Endodermal cell (in vitro differentiated cells): ENCODE data around the gene CEP170B. TPM values are rescaled to one million over a fixed set of nuclear protein-coding genes. Genes with fewer than 3 reads are reported as not detected.

Experiments used
- DNase-seq: peaks from one replicate; pipeline ENCODE4 v3.0.0-alpha.2; 2017
- H3K27ac ChIP-seq: 2 replicates; pipeline ENCODE4 v1.5.1; 2013; ENCODE audit warnings: mild to moderate bottlenecking, low read depth, low read length, moderate library complexity
- H3K27me3 ChIP-seq: 2 replicates; pipeline ENCODE4 v1.6.1; 2013; ENCODE audit warnings: mild to moderate bottlenecking, low read length, moderate library complexity; ENCODE audit not compliant: insufficient read depth, control insufficient read depth, poor library complexity, severe bottlenecking
- H3K36me3 ChIP-seq: 2 replicates; pipeline ENCODE4 v1.7.0; 2013; ENCODE audit warnings: mild to moderate bottlenecking, low read length, moderate library complexity; ENCODE audit not compliant: control insufficient read depth, insufficient read depth
- H3K4me1 ChIP-seq: one replicate; pipeline ENCODE4 v1.7.0; 2013; ENCODE audit warnings: low read length; ENCODE audit not compliant: control insufficient read depth, insufficient read depth
- H3K4me3 ChIP-seq: 2 replicates; pipeline ENCODE4 v1.5.1; 2013; ENCODE audit warnings: mild to moderate bottlenecking, low read length, moderate library complexity
- H3K9ac ChIP-seq: 2 replicates; pipeline ENCODE4 v1.6.1; 2013; ENCODE audit warnings: mild to moderate bottlenecking, low read length, moderate library complexity; ENCODE audit not compliant: poor library complexity, severe bottlenecking; ENCODE audit errors: extremely low read depth
- H3K9me3 ChIP-seq: 2 replicates; pipeline ENCODE4 v1.6.1; 2013; ENCODE audit warnings: mild to moderate bottlenecking, low read length, moderate library complexity; ENCODE audit not compliant: control insufficient read depth
- H3K27ac Mint-ChIP-seq: 2 replicates; pipeline ENCODE4 v1.8.0; 2020; ENCODE audit warnings: mixed read lengths
- H3K27me3 Mint-ChIP-seq: 2 replicates; pipeline ENCODE4 v1.8.0; 2021; ENCODE audit warnings: mild to moderate bottlenecking, mixed read lengths; ENCODE audit not compliant: insufficient read depth
- H3K36me3 Mint-ChIP-seq: 2 replicates; pipeline ENCODE4 v1.8.0; 2020; ENCODE audit warnings: low read depth, mixed read lengths
- H3K4me1 Mint-ChIP-seq: 2 replicates; pipeline ENCODE4 v1.8.0; 2020; ENCODE audit warnings: mixed read lengths
- H3K4me3 Mint-ChIP-seq: 2 replicates; pipeline ENCODE4 v1.8.0; 2020; ENCODE audit warnings: mild to moderate bottlenecking, moderate library complexity, mixed read lengths
- H3K9me3 Mint-ChIP-seq: 2 replicates; pipeline ENCODE4 v1.8.0; 2020; ENCODE audit warnings: mild to moderate bottlenecking, mixed read lengths
- CTCF ChIP-seq: fragments of 200-600 bp; sonication (generic); conservative IDR thresholded peaks from 2 replicates; pipeline ENCODE4 v1.5.0; 2021; ENCODE audit warnings: antibody characterized with exemption, mild to moderate bottlenecking
- WGBS, 2 experiments: methylation state at CpG; one replicate each; pipeline versions ENCODE4 v1.1.5 to v1.1.7; 2013; ENCODE audit warnings: missing lambda C conversion rate in 2 of 2, mixed read lengths in 1 of 2; ENCODE audit not compliant: insufficient coverage in 1 of 2, insufficient read length in 1 of 2; 5-methylcytosine and 5-hydroxymethylcytosine counted together
- total RNA-seq, 2 donors: library from RNA; stranded (reverse); fragmentation: NEBNext Ultra II Directional in 1 of 2; extraction: Animal tissue kit (Norgen Biotek cat#: 25700) in 1 of 2; gene quantifications; 2 replicates in 1 of 2; 3 replicates in 1 of 2; pipeline ENCODE4 v1.2.1, GENCODE V29; 2021

The CEP170B gene
- total RNA-seq, 2 donors from 2014 or later: 38.9 to 43.1 TPM

GRCh38 chr14:104932676-104933631 lies 67.9 kb downstream of the CEP170B start:
- Mint-ChIP-seq H3K36me3 (no peaks in the 10 kb centered on the region), H3K27me3 (peaks cover 74% of the 10 kb centered on the region), H3K9me3 (no peaks in the 10 kb centered on the region), H3K27ac (no peak overlapping the region), H3K4me3 (peak overlapping the region; percentile 44), H3K4me1 (no peaks in the 10 kb centered on the region)
- H3K27me3 ChIP-seq: peaks cover 48% of the 10 kb centered on the region
- no peaks in the 10 kb centered on the region for H3K9me3 ChIP-seq
- peak; percentile 93 for DNase-seq
- peak; percentile 80 for TF ChIP-seq CTCF
- no peak overlapping the region for H3K9ac ChIP-seq
- no peak overlapping the region for H3K27ac ChIP-seq
- no peaks in the 10 kb centered on the region for H3K4me1 ChIP-seq
- H3K36me3 ChIP-seq: no peaks in the 10 kb centered on the region
- 10 to 28% methylated on average over 17 to 100 of the region's 100 CpGs for WGBS, 2 experiments
- H3K4me3 ChIP-seq: no peak overlapping the region

GRCh38 chr14:104933746-104934733 lies 69.0 kb downstream of the CEP170B start:
- Histone ChIP-seq H3K9me3 (no peaks in the 10 kb centered on the region), H3K9ac (no peak overlapping the region), H3K27ac (no peak overlapping the region), H3K4me1 (no peaks in the 10 kb centered on the region), H3K36me3 (no peaks in the 10 kb centered on the region), H3K4me3 (no peak overlapping the region), H3K27me3 (peaks cover 59% of the 10 kb centered on the region)
- H3K36me3 Mint-ChIP-seq: no peaks in the 10 kb centered on the region
- H3K9me3 Mint-ChIP-seq: no peaks in the 10 kb centered on the region
- no peak for TF ChIP-seq CTCF
- peaks cover 82% of the 10 kb centered on the region for H3K27me3 Mint-ChIP-seq
- no peaks in the 10 kb centered on the region for H3K4me1 Mint-ChIP-seq
- H3K27ac Mint-ChIP-seq: no peak overlapping the region
- 26 to 65% methylated on average over 4 to 14 of the region's 42 CpGs for WGBS, 2 experiments
- peak overlapping the region; percentile 48 for H3K4me3 Mint-ChIP-seq
- peak; percentile 59 for DNase-seq

GRCh38 chr14:104935026-104935650 lies 70.1 kb downstream of the CEP170B start:
- no peak overlapping the region for H3K9ac ChIP-seq
- H3K27ac ChIP-seq: no peak overlapping the region
- H3K9me3 ChIP-seq: no peaks in the 10 kb centered on the region
- Mint-ChIP-seq H3K36me3 (no peaks in the 10 kb centered on the region), H3K4me3 (peak overlapping the region; percentile 48), H3K9me3 (no peaks in the 10 kb centered on the region), H3K27me3 (peaks cover 84% of the 10 kb centered on the region), H3K4me1 (no peaks in the 10 kb centered on the region), H3K27ac (no peak overlapping the region)
- 81 to 90% methylated on average over 3 of the region's 3 CpGs for WGBS, 2 experiments
- DNase-seq: no peak
- no peak for TF ChIP-seq CTCF
- H3K27me3 ChIP-seq: peaks cover 70% of the 10 kb centered on the region
- no peaks in the 10 kb centered on the region for H3K36me3 ChIP-seq
- H3K4me1 ChIP-seq: no peaks in the 10 kb centered on the region
- no peak overlapping the region for H3K4me3 ChIP-seq
